ENCODE data around the gene NDUFB3.
"Not testable (repeated sequence)": the region's sequence is repeated elsewhere in the genome, so short reads cannot be mapped to it uniquely, and the experiment has no call there.

NDUFB3 gene

DNA sequence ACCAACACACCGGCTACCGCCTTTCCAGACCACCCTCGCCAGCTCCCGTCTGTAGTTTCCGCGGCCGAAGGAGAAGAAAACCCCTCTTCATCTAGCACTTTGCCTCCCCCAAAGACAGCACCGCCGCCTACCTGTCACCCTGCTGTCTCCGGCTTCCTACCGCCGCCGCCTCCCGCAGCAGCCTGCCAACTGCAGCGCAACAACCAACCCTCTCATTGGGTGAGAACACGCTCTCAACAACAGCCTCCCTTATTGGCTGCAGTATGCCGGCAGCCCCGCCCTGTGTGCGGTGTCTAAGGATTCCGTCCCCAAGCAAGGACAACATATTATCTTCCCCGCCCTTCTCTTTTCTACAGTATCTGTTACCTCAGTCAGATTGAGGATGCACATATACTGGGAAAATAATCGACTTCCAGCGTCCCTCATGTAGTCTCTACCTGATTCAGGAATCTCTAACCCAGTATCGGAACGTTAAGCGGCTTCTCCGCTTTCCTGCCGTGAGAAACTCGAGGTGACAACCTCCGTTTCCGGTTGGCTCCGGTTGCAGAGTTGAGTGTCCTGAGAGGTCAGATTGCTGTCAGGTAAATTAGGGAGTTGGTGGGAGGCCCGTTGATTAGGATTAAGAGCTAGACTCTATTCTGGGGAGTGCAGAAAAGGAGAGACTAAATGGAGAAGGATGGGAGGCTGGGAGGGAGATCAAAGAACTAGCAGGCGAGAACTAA, at the start of gene NDUFB3, which contains the start of gene HYCC2:
NDUFB3 (plus strand) TSS at position 523 of the 722 bp plus-strand sequence. CDS start 6,882 bp downstream, outside the sequence.
HYCC2 (minus strand) TSS at position 193 of the 722 bp plus-strand sequence. CDS start 47,662 bp downstream, outside the sequence.
- peak; percentile 97 for DNase-seq

DNA sequence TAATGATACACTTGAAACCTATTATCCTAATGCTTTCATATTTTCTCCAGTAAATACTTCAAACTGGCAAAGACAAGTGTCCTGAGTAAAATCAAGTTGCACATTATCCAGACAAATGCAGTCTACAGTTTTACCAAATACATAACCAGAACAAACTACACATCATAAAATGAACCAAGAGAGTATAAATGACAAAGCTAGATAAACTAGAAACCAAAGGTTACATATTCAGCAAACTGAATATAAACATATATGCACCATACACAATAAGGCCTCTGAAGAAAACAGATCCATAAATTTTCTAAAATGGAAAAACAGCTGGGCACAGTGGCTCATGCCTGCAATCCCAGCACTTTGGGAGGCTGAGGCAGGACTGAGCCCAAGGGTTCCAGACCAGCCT, 47.3 kb upstream of the NDUFB3 start:
- DNase-seq = no peak

DNA sequence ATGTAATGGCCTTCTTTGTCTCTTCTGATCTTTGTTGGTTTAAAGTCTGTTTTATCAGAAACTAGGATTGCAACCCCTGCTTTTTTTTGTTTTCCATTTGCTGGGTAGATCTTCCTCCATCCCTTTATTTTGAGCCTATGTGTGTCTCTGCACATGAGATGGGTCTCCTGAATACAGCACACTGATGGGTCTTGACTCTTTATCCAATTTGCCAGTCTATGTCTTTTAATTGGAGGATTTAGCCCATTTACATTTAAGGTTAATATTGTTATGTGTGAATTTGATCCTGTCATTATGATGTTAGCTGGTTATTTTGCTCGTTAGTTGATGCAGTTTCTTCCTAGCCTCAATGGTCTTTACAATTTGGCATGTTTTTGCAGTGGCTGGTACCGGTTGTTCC, 37.4 kb upstream of the NDUFB3 start:
- DNase-seq = not testable (repeated sequence)

DNA sequence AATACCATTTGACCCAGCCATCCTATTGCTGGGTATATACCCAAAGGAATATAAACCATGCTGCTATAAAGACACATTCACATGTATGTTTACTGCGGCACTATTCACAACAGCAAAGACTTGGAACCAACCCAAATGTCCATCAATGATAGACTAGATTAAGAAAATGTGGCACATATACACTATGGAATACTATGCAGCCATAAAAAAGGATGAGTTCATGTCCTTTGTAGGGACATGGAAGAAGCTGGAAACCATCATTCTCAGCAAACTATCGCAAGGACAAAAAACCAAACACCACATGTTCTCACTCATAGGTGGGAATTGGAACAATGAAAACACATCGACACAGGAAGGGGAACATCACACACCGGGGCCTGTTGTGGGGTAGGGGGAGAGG, 33.4 kb upstream of the NDUFB3 start:
- not testable (repeated sequence) for DNase-seq

DNA sequence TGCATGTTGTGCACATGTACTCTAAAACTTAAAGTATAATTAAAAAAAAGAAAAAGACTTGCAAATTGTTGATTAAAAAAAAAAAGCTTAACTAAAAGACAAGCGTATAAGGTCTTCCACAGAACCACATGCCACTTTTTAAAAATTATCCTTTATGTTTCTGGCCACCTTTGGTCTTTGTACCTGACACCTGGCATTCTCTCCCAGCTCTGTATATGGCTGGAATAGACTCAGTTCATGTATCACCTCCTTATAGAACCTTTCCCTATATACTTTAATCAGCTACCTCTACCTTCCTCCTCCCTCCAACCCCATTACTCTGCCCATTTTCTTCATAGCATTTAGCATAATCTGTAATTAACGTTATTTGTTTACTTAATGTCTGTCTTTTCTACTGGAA, 32.9 kb upstream of the NDUFB3 start:
- no peak for DNase-seq

DNA sequence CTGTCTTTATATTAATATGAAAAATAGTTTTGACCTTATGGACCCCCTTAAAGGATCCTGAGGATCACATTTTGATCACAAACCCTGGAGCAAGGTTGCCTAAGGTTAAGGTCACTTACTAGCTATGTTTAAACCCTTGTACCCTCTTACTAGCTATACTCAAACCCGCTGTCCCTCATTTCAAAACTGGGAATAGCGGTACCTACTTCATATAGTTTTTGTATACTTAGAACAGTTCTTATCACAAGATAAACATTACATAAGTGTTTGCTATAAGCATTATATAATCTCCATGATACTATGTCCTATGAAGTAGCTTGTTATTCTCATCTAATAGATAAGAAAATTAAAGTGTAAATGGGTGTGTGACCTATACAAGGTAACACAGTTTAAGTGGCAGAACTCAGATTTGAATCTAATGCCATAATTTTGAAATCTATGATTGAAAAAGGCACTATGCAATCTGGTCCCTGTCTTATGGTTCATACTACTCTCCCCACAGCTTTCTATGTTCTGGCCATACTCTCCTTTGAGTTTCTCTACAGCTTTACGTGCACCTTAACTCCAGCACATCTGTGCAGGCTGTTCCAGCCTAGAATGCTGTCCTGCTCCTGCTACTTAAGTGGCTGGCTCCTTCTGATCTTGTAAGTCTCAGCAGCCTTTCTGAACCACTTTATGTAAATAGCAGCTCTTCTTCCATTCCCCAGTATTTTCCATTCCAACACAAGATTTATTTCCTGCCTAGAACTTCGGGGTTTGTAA, 30.8 kb upstream of the NDUFB3 start:
- DNase-seq = no peak

DNA sequence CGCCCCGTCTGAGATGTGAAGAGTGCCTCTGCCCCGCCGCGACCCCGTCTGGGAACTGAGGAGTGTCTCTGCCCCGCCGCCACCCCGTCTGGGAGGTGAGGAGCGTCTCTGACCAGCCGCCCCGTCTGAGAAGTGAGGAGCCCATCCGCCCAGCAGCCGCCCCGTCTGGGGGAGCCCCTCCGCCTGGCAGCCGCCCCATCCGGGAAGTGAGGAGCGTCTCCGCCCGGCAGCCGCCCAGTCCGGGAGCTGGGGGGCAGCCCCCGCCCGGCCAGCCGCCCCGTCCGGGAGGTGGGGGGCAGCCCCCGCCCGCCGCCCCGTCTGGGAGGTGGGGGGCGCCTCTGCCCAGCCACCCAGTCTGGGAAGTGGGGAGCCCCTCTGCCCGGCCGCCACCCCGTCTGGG, 29.4 kb upstream of the NDUFB3 start:
- not testable (repeated sequence) for DNase-seq

DNA sequence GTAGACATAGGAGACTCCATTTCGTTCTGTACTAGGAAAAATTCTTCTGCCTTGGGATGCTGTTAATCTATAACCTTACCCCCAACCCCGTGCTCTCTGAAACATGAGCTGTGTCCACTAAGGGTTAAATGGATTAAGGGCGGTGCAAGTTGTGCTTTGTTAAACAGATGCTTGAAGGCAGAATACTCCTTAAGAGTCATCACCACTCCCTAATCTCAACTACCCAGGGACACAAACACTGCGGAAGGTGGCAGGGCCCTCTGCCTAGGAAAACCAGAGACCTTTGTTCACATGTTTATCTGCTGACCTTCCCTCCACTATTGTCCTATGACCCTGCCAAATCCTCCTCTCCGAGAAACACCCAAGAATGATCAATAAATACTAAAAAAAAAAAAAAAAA, 28.8 kb upstream of the NDUFB3 start:
- DNase-seq = not testable (repeated sequence)

DNA sequence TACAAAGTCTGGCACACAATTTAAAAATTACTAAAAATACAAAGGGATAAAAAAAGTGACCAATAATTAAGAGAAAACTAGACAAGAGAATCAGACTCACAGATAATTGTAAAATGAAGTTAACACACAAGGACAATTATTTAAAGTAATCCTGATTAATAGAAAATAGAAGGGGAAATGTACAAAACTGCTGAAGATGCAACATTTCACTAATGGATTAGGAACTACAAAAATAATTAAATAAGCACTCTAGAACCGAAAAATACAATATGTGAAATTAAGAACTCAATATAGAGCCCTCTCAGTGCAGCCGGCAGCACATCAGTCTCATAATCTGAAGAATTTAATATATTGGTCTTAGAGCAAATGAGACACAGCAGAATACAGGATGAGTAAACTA, 24.9 kb upstream of the NDUFB3 start:
- DNase-seq = no peak

DNA sequence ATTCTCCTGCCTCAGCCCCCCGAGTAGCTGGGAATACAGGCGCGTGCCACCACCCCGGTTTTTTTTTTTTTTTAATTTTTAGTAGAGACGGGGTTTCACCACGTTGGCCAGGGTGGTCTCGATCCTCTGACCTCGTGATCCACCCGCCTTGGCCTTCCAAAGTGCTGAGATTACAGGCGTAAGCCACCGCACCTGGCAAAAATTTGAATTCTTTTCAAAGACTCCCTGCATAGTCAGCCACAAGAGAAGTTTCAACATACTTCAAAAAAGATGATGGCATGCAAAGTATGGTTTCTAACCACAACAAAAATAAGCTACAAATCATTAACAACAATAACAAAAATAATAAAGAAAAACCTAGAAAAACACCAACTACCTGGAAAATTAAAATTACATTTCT, 22.3 kb upstream of the NDUFB3 start:
- no peak for DNase-seq

DNA sequence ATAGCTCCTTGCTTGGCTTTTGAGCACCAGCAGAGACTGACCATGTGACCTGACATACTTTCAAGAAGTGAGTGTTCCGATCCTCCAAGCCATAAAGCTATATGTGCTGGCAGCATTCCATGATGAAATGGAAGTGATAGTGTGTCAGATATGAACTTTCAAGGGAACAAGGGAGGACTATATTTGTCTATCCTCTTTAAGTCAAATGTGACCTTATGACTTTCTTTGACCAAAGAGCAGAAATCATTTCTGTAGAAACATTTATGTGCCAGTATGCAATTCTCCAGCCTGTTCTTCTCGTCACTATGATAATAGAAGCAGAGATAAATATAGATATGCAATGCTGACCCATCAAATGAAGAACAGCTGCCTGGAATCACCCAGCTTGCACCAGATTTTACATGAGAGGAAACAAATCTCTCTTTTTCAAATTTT, 14.7 kb upstream of the NDUFB3 start:
- no peak for DNase-seq

DNA sequence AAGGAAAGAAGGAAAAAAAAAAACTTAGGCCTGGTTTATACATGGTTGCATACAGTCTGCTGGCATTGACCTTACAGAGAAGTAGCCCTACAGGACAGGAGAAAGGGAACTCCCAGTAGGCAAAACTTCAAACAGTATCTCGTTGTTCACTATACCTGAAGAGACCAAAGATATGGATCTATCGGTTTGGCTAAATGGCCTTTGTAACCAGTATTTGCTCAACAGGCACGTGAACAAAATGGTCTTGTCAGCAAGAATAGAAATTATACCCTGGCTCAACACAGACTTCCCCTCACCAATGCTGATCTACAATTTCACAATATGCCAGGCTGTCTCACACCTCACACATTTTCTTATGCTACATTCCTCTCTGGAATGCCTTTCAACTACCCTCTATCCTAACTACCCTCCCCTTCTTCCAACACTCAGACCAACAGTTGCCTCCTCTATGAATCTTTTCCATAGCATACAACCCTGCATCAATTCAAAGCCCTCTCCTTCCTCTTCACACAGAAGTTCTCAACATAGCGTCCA, 14.0 kb upstream of the NDUFB3 start:
- no peak for DNase-seq

DNA sequence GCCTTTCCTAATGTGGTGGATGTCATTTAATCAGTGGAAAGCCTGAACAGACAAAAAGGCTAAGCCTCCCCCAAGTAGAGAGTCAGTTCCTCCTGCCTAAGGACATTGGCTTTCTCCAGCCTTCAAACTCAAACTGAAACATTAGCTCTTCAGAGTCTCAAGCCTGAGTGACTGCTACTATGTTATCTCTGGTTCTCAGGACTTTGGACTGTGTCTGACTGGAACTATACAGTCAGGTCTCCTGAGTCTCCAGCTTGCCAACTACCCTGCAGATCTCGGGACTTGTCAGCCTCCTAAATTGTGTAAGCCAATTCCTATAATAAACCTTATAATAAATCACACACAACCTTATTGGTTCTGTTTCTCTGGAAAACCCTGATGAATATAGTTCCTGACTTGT, 12.9 kb upstream of the NDUFB3 start:
- no peak for DNase-seq

DNA sequence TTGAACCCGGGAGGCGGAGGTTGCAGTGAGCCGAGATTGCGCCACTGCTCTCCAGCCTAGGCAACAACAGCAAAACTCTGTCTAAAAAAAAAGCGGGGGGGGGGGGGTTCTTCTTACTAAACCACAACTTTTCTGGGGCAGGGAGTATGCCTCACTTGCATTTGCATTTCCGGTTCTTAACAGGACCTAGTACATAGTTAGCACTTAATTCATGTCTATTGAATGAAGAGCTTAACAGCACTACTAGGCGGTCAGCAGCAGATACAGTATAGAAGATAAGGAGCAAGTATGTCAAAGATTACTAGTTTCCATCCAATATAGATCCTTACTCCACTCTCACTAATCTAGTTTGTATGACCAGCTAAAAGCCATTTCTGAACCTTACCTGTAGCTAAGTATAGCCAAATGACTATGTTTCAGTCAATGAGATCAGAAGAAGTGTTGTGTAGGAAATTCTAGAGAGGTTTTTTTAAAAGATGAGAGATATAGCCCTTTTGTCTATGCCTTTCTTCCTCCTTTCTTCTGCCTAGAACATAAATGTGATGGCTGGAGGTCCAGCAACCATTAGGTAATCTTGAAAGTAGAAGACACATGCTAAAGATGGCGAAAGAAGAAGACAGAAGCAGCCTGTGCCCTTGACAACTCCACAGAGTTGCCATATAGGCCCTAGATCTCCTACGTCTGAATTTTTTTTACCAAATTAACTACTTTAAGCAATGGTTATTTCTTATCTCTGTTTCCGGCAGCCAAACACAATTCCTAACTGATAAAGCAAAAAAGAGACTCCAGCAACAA, 11.6 kb upstream of the NDUFB3 start:
- DNase-seq = no peak

DNA sequence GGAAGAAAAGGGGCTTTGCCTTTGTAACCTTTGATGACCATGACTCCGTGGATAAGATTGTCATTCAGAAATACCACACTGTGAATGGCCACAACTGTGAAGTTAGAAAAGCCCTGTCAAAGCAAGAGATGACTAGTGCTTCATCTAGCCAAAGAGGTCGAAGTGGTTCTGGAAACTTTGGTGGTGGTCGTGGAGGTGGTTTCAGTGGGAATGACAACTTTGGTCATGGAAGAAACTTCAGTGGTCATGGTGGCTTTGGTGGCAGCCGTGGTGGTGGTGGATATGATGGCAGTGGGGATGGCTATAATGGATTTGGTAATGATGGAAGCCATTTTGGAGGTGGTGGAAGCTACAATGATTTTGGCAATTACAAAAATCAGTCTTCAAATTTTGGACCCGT, 8.3 kb upstream of the NDUFB3 start:
- not testable (repeated sequence) for DNase-seq

DNA sequence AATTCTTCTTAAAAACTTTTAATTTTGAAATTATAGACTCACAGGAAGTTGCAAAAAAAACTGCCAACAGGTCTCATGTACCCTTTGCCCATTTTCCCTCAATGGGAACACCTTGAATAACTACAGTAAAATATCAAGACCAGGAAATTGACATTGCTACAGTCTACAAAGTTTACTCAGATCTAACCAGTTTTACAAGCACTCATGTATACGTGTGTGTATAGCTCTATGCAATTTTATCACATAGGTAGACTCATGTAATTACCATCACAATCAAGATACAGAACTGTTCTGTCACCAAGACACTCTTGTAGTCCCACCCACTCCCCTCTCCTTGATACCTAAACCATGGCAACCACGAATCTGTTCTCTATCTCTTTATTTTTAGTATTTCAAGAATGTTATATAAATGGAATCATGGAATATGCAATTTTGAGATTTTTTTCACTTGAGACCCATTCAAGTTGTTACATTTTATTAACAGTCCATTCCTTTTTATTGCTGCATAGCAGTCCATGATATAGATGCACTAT, 6.9 kb upstream of the NDUFB3 start:
- DNase-seq = no peak

DNA sequence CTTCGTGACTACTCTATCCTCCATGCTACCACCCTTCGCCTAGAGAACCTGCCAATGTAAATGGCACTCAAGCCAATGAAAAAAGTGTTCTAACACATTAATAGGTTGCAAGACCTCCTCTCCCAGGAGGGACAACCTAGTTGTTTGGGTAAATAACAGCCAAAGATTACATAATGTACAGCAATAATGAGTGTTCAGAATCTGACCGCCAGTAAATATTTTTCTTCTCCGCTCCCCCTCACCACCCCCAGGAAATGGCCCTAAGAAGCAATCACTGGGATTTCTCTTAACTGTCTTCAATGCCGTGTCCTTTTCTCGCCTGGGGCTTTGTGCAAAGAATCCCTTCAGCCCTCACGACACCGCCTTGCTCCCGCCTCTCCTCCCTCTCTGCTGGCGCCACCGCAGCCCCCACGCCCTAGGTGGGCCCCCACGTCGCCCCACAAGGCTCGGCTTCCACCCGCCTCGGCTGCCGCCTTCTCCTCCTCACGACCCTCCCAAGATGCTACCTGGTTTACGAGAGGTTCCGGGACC, 788 bp upstream of the NDUFB3 start:
- DNase-seq = no peak

DNA sequence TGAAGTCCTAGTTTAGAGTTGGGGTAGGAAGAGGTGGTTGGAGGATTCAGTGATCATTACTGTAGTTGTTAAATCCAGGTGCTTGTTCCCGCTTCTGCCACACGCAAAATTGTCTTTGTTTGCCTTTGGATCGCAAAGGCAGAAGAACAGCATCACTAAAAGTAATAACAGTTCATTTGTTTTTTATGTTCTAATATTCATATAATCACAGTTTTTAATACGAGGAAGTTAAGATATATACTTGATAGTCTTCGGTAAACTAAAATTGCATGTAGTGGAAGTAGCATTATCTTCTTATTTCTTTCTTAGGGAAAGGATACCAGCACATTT, 365 bp downstream of the NDUFB3 start:
- DNase-seq = no peak

DNA sequence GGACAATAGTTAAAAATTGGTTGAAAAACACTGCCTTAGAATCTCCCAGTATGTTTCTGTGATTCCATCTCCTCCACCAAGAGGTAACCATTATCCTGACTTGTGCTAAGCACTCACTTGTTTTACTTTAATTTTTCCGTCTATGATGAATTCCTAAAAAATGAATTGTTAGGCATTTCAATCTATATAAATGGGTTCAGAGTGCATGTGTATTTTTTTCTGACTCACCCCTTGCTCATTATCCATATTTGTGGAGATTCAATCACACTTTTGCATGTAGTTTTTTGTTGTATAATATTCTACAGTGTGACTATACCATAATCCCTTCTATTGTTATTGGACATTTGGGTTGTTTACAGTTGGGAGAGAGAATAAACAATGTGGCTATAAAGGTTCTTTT, 1.3 kb downstream of the NDUFB3 start:
- no peak for DNase-seq

DNA sequence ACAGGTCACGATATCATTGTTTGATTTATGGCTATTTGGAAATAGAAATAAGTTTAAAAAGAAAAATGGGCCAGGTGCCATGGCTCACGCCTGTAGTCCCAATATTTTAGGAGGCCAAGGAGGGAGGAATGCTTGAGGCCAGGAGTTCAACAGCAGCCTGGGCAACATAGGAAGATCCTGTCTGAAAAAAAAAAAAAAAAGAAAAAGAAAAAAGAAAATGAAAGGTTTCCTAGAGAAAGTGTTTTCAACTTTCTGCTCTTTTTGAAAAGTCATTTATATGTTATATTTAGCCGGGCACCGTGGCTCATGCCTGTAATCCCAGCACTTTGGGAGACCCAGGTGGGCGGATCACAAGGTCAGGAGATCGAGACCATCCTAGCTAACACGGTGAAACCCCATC, 3.2 kb downstream of the NDUFB3 start:
- DNase-seq = no peak

DNA sequence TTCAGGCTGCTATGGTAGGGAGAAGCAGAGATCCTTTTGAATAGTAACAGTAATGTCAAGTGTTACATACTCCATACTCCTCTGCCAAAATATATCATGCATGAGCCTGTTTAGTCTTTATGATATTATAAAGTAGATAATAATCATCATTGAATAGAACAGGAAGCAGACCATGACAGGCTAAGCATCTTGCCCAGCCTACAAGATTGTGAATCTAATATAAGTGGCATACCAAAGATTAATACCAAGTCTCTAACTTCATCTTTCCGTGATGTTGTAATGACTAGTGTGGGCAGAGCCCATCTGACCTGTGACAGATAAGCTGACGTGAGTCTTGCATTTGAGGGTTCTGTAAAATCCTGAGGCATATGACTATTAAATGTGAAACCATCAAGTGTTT, 13.1 kb downstream of the NDUFB3 start:
- no peak for DNase-seq

DNA sequence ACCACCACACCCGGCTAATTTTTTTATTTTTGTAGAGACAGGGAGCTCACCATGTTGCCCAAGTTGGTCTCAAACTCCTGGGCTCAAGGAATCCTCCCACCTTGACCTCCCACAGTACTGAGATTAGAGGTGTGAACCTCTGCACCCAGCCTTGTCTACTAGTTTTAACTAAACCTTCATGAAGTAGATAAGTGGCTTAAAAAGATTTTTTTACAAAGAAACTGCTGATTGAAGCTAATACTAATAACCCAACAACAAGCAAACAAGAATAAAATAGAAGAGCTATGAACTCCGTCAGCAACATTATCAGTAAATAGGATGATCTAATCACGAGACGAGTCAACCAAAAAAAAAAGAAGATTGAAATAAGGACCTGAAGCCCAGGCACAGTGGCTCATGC, 18.8 kb downstream of the NDUFB3 start:
- DNase-seq = no peak

DNA sequence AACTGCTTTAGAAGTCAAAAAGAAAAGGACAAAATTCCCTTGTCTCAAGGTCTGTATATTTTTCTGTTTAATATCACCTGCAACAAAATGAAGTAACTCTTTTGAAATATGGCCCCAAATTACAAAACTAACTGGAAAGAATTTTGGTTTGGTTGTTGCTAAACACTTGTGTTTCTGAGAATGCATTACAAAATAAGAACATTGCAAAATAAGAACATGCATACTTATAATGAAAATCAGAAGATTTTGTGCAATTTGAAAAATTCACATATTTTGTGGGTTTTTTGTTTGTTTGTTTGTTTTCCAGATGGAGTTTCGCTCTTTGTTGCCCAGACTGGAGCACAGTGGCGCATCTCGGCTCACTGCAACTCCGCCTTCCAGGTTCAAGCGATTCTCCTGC, 21.8 kb downstream of the NDUFB3 start:
- no peak for DNase-seq
